ENCODE data around the gene ADGRG6.

Gene ADGRG6

DNA sequence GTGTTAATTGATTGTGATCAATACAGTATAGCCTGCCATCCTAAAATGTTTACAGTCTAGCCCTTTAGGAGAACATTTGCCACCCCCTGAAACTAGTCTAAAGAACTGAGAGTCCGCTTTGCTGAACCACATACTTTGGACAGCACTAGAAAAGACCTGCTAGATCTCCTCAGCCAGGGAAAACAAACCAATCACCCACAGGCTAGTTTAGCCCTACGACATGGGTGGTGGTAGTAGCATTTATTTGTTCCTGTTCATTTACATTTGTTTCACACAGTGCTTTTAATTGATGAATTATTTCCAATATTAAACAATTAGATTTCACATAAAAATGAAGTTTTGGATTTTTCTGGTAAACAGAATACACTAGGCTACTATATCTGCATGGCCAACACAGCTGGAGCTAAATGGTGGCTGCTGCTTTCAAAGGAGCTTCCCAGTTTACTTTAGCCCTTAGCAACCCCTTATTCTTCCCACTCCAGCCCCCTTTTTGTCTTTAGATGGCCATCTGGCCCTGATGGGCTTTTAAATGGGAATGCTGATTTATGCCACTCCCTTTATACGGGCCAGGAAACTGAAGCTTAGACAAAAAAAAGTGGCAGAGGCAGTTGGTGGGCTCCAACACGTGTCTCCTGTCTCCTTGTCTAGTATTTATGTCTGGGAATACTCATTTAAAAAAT lies 72.4 kb downstream of the ADGRG6 start:
- DNase-seq (ENCODE audit: low read depth in 2 of 3, low spot score in 1 of 3): no peak

DNA sequence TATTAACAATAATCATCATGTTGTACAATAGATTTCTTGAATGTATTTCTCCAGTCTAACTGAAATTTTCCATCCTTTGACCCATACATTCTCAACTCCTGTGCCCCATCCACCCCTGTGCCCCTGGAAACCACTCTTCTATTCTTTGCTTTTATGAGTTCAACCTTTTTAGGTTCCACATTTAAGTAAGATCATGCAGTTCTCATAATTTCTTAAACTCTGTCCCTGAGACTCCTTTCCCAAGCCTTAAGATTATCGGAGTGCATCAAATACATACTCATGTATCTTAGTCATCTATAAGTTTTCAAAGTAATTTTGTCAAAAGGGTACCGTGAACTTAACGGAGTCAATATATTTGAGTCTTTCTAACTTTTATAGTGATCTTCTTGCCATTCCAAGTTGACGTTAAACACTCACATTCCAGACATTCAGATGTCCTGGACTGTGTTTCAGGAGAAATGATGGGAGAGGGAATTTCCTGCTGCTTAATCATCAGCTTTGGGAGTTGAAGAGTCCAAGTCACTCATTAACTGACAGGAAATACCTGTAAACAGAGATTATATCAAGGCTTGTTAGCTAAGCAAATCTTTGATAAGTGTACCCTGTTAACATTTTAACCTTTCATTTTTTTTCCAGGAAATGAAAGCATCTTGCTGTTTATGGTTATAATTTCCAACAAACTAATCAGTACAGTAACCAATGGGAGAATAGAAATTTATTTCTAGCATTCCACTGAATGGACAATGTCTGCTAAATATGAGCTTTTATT lies 73.3 kb downstream of the ADGRG6 start:
- no peak for DNase-seq (ENCODE audit: low read depth in 2 of 3, low spot score in 1 of 3)

DNA sequence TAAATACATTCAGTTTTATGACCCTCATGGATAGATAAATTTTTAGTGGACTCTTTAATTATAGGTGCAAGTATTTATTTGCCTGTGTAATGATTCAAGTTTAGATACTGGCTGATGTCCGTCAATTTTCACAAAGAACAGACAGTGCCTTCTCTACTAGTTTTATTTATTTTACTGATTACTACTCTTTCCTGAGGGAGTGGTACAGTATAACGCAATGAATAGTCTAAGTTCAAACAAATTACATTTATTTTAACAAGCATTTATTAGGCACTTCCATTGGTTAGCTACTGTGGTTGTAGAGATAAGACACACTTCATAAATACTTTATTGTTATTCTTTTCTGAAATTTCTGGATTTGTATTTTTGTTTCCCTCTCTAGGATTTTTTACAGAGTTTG lies 74.3 kb downstream of the ADGRG6 start:
- DNase-seq (ENCODE audit: low read depth in 2 of 3, low spot score in 1 of 3): no peak

- no peak for DNase-seq (ENCODE audit: low read depth in 2 of 3, low spot score in 1 of 3)
These were observed 75.1 kb downstream of the ADGRG6 start for GRCh38 chr6:142376800-142377496.

DNA sequence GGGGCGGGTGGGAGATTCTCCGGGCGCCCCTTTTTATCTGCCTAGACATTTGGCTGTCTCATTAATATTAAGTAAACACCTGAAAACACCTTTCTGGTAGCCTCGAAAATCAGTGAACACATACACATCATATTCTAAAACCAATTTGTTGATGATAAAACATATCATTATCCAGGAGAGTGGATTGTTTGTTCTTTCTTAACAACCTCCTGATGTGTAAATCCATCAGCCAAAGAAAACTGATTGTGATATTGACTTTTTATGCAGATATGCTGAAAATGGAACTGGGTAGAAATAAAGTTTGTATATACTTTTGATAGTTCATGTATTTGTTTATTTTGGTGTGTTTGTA lies 75.7 kb downstream of the ADGRG6 start:
- no peak for DNase-seq (ENCODE audit: low read depth in 2 of 3, low spot score in 1 of 3)

DNA sequence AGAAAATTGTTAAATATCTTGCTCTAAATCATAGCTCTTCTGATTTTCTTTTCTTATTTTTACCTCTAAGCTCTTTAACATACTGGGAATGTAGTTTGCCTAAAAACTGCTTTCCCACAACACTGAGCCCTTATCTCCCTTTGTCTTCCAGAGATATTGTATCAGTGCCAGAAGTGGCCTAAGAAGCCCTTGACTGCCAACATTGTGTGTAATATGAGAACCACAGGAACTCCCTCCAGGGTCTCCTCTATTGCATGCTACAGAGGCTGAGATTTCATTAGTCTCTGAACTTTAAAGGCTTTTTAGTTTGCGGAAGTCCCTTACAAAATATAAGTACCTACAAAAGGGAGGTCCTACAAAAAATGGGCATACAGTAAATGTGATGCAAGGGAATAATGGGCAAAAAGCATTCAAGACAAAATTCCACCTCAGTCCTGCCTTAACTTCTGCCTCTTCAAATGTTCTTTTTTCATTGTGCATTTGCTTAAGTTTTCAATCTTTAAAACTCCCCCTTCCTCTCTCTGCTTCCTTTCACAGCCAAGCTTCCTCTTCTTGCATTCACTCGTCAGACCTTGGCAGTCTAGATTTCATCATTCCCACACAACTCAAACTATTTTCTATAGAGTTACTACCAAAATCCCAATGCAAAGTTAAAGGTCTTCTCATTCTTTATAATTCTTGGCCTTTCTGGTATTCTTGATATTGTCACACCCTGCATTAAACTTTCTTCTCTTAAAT lies 76.5 kb downstream of the ADGRG6 start:
- no peak for DNase-seq (ENCODE audit: low read depth in 2 of 3, low spot score in 1 of 3)

DNA sequence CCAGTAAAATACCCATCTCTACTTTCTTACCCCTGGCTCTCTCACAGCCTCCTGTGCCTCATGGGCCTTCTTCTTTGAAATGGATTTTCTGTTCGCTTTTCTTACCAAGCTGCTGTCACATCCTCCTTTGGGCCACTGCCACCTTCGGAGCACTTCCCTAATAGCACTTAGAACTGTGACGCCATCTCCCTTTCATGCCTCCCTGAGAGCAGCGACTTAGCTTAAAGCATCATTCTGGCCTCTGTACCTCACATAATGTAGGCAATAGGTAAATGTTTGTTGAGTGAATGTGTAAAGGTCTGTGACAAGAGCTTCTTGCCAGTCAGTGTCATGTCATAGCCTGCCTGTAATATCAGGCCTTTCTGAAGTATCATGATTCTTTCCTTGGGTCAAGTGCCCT lies 78.8 kb downstream of the ADGRG6 start:
- DNase-seq (ENCODE audit: low read depth in 2 of 3, low spot score in 1 of 3): no peak

- no peak for DNase-seq (ENCODE audit: low read depth in 2 of 3, low spot score in 1 of 3)
These were observed 79.4 kb downstream of the ADGRG6 start for GRCh38 chr6:142381181-142381580.

DNA sequence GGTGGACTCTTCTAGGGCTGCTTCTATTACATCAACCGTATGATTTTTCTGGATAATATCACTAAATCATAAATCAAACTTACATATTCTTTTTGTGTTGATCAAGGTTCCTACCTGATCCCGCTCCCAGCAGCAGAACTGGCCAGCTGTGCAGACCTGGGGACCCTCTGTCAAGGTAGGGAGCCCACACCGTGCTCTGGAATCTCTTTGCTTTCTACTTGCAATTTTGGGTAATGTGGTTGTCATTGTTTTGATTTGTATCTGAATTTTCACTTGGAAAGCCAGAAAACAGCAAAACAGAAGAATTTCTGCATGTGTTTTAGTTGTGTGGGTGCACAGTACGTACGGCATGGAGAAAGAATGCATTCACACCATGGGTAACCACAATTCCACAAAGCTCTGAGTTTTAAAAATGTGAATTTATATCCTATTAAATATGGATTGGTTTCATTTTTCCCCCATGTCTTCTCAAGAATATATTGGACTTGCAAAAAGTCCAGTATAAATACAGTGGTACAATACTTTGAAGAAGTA lies 80.1 kb downstream of the ADGRG6 start:
- DNase-seq (ENCODE audit: low read depth in 2 of 3, low spot score in 1 of 3): no peak

DNA sequence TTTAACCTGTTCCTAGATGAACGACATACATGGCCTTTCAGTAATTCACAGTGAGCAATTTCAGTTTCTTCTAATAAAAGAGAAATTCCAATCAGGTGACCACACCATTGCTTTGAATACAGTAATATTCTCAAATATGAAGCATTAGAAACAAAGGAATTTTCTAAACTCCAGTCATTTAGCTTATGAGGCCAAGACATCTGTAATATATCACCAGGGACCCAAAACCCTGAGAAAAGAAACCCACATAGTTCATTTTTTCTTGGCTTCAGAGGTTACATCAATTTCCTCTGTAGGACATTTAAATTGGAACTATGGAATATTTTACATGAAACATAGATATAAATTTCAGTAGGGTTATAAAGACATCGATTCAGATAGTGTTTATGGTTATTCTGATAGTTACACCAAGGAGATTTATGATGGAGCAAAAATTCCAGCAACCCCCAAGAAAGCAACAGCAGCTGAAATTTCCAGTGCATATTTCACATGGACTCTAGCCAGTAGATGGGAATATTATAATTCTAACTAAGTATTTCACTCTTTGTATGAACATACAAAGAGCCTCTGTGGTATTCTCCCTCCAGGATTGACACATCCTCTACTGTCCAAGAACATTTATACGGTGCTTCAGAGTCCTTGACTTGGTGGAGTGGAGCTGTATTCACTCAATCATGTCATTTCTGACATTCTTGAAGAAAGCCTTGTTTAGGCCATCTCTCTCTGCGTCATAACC lies 82.9 kb downstream of the ADGRG6 start:
- no peak for DNase-seq (ENCODE audit: low read depth in 2 of 3, low spot score in 1 of 3)

DNA sequence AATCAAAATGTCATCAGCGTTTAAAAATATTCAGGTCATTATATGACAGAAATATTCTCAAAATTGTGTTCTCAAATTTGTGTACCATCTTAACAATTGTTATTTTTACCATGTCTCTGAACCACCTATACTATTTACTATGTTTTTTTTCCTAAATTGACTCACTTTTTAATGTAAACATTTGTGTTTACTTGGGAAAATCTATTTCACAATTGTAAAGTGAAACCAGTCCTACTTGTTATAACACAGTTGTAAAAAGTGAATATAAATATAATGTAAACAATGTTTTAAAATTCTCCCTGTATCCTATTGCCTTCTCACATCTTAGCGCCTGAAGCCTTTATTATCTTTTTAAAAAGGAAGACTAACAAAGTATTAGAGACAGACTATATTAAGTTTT lies 83.5 kb downstream of the ADGRG6 start:
- DNase-seq (ENCODE audit: low read depth in 2 of 3, low spot score in 1 of 3): no peak

DNA sequence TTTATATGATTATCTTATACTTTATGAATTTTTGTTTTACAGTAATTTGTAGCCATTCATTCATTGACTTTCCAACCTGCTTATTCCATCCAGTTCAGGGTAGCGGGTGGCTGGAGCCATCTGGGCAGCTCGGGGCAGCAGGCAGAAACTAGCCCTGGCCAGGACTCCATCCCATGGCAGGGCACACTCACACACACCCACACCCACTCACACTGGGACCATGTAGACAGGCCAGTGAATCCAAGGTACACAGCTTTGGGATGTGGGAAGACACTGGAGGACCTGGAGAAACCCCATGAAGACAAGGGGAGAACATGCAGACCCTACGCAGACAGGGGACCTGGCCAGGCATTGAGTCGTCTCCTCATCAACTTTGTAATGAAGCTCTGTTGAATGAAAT lies 84.8 kb downstream of the ADGRG6 start:
- no peak for DNase-seq (ENCODE audit: low read depth in 2 of 3, low spot score in 1 of 3)

DNA sequence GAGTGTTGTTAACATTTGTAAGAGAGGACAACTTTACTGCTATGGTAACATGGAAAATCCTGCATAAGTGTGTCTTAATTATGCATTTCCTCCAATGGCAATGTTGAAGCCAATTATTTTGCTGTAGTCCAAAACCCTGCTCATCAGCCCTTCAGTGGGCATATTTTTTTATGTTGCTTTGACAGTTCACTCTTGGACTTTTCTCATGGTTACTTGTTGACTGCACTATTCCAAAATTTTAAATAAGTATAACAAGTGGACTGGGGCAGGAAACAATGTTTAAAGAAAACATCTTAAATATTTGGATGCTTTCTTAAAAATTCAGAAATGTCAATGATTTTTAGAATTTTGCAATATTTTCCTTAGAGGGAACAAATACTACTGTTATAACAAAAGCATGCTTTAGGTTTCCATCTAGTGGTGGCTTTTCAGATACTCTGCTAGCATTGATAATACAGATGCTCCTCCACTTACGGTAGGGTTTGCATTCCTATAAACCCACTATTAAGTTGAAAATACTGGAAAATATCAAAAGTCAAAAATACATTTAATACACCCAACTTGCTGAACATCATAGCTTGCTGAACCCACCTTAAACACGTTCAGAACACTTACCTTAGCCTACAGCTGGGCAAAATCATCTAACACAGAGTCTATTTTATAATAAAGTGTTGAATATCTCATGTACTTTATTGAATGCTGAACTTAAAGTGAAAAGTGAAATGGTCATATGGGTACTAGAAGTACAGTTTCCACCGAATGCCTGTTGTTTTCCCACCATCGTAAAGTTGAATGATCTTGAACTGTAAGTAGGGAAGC lies 86.4 kb downstream of the ADGRG6 start:
- DNase-seq (ENCODE audit: low read depth in 2 of 3, low spot score in 1 of 3): no peak

DNA sequence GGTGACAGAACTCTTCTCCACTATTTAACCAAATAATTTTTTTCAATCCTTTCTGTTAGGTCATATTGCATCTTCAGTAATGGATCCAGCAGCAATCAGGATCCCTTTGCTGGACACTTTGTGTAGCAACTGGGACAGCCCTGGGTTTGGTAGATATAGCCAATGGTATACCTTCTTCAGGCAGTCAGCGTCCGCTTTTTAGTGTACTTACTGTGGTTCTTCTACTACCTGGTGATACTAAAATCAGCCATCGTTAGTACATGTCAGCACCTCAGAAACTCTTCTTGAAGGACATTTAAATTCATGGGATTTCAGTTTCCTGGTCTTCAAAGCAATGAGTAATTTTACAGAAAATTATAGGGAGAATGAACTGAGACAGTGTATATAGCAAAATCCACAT lies 93.5 kb downstream of the ADGRG6 start:
- no peak for DNase-seq (ENCODE audit: low read depth in 2 of 3, low spot score in 1 of 3)

DNA sequence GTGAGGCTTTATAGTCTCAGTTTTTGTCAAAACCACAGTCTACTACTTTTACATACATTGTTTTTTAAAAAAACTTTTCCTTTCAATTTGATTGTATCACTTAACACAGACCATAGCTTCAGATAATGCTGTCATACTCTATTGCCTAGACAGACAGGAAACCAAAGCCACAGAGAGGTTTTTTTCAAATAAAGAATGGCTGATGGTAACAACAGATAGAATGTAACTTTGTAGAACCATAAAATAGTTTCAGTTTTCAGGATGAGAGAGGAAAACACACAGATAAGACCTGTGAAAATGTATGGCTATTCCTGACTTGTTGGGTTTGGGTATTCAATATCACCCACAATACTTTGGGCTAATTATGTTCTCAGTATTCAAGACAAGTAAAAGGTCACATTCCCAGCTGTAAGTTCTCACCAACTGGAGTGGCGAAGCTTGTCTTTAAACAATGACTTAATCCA lies 94.0 kb downstream of the ADGRG6 start:
- no peak for DNase-seq (ENCODE audit: low read depth in 2 of 3, low spot score in 1 of 3)

- no peak for DNase-seq (ENCODE audit: low read depth in 2 of 3, low spot score in 1 of 3)
These were observed 96.5 kb downstream of the ADGRG6 start for GRCh38 chr6:142398353-142398752.

DNA sequence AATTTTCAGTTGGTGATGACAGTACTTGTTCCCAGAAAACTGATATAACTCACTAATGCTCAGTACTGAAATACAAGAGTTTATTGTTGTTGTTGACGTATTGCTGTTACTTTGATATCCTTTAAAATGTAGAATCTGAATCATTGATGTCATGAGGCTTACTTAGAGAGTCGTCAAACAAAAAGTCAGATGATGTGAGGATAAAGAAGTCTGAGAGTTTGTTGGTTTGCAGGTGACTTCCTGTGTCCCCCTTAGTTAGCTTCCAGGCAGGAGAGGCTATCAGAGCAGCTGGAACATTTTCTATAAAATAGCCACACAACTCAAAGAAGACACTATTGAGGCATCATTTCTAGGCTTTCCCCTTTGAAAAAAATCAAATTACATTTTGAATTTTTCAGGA lies 97.9 kb downstream of the ADGRG6 start:
- DNase-seq (ENCODE audit: low read depth in 2 of 3, low spot score in 1 of 3): no peak

DNA sequence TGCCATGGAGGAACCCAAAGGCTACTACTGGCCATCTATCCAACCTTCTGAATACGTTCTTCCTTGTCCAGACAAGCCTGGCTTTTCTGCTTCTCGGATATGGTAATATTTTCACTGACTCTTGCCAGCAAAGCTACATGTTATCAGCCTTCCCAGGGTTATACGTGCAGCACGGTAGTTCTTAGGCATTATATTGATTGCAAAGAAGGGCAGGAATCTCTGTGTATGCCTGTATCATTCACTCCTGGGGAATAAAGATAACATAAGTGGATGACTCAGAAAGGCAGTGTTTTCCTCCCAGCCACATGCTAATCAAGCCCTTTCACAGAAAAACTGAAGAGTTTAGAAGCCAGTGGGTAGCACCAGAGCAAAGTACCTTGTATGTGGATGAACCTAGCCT lies 98.7 kb downstream of the ADGRG6 start:
- DNase-seq (ENCODE audit: low read depth in 2 of 3, low spot score in 1 of 3): no peak

- DNase-seq (ENCODE audit: low read depth in 2 of 3, low spot score in 1 of 3): no peak
These were observed 100.0 kb downstream of the ADGRG6 start for GRCh38 chr6:142401838-142402237.

DNA sequence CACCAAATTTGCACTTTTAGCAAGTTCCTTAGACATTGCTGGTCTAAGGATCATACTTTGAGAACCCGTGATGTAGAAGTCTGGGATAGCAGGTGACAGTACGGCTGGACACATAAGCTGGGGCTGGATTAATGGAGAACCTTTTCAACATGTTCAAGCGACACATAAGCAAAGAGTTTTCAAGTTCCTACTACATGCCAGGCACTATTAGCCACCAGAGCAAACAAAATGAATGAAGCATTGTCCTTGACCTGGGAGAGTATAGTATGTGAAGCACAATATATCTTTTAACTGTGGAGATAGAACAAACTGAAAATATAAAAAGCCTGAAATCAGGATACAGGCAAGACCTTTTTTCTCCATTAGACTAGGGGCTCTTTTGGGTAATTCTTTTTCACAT lies 102.9 kb downstream of the ADGRG6 start:
- DNase-seq (ENCODE audit: low read depth in 2 of 3, low spot score in 1 of 3): no peak
